Suppressor macrophage treated with lipopolysaccharide for 4 hours (primary cell): Measurements from ENCODE around the gene GRK3.

Experiments used
- DNase-seq: peaks from one replicate; pipeline ENCODE4 v3.0.0-alpha.2; 2020

GRK3 gene

GRCh38 chr22:25741692-25742626 is 177.5 kb downstream of the GRK3 start, which contains the start of gene MYO18B:
MYO18B (plus strand) TSS chr22:25742188; CDS start chr22:25761093, 18,905 bp downstream.
- DNase-seq = no peak

DNA sequence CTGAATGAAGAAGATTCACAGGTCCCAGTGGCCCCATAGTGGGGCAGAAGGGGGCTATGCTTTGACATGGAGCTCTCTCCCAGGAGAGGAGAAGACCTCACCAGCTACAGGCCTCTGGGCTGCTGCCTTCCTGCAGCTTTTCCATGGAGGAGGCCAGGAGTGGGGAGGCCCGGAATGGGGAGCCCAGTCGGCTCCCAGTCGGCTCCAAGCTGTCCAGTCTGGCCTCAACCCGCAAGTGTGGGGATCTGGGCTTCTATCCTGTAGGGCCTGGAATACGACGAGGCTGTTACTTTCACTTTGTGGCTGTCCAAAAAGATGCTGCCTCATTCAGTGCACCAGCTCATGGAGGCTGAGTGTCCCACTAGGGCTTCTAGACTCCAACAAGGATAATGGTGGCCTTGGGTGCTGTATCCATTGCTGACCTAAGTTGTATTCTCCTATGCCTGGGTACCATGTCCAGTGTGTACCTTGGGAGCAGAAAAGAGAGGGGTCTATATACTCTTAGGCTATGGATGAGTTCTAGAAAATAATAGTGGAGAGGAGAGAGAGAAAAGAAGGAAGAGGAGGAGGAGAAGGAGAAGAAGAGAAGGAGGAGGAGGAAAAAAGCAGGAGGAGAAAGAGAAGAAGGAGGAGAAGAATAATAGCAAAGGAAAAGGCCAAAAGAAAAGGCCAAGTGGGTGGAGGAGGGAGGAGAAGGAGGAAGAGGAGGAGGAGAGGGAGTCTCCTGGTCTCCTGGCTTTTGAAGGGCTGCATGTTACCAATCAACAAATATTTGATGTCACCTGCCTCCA is 178.6 kb downstream of the GRK3 start:
- DNase-seq = no peak

GRCh38 chr22:25744694-25745093 is 180.2 kb downstream of the GRK3 start:
- no peak for DNase-seq

GRCh38 chr22:25745341-25746011 is 181.0 kb downstream of the GRK3 start:
- no peak for DNase-seq

DNA sequence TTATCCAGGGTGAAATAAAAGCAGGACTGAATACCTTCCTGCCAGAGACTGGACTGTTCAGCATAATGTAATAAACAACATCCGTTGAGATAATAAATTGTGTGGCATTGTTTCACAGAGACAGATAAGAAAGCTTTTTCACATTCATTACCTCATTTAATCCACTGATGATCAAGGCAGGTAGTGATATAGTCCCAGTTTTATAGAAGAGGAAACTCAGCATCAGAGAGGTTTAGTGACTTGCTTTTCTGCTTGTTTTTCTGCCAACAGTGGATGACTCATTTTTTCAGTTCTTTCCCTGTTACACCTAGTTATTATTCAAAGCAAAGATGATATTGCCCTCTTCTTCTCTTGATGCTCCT is 181.5 kb downstream of the GRK3 start:
- no peak for DNase-seq

GRCh38 chr22:25747245-25747944 is 182.9 kb downstream of the GRK3 start:
- peak; percentile 54 for DNase-seq

- DNase-seq = peak; percentile 49
These were observed 183.7 kb downstream of the GRK3 start for GRCh38 chr22:25748140-25748539.

DNA sequence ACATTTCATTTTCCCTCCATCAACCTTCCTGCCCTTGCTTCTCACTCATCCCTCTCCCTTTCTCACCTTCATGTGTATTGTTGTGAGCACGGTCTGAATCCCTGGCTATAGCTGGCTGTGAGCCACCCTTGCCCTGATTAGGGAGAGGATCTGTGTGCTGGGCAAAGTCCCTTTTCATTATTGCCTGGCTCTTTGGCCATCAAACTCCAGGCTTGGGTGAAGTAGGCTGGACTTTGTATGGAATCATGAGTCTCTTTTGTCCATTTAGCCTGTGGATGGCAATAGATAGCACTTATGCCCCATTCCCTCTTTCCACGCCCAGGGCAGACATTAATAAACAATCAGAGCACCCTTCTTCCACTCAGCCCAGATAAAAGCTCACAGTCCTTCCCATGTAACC is 184.2 kb downstream of the GRK3 start:
- DNase-seq = no peak

GRCh38 chr22:25749420-25750169 is 185.1 kb downstream of the GRK3 start:
- DNase-seq = no peak

DNA sequence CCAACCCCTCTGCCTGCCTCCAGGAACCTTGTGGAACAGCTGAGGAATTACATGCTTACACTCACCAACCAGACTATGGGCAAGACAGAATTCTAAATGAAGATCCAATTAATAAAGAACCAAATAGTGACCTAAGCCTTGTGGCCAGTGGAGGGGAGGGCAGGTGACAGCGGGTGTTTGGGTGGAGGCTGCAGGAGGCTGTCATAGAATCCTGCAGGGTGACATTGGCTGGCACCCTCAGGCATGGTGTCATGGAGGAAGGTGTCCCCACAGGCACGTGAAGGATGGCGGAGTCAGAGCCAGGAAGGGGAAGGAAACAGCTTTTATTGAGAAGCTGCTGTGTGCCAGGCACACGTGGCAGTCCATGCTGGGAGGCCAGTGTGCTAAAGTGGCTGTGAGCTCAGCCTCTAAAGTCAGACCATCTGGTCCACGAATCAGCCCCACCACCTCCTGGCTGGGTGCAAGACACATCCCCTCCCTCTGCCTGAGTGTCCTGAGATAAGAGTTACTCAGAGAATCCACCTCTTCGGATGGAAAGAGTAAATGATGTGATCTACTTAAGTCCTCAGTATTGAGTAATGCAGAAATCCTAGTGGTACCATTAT is 186.2 kb downstream of the GRK3 start:
- peak; percentile 23 for DNase-seq

DNA sequence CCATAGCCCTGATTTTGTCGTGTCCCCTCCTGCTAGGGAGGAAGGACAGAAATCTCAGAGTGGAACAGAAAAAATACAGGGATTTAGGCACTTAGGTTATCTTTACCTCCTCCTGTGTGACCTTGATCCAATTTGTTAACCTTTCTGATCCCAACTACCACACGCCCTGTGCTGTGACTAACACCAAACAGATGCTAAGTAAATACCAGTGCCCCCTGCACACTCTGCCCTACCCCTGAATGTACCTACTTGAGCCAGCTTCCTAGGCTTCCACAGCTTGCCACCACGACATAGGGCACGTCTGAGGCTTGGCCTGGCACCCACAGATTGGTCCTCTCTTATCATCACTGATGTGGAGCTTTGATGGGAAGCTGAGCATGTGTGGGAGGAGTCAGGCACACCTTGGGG is 186.7 kb downstream of the GRK3 start:
- no peak for DNase-seq

- DNase-seq = no peak
These were observed 188.2 kb downstream of the GRK3 start for GRCh38 chr22:25752615-25753214.

- DNase-seq = no peak
These were observed 188.8 kb downstream of the GRK3 start for GRCh38 chr22:25753252-25753651.

DNA sequence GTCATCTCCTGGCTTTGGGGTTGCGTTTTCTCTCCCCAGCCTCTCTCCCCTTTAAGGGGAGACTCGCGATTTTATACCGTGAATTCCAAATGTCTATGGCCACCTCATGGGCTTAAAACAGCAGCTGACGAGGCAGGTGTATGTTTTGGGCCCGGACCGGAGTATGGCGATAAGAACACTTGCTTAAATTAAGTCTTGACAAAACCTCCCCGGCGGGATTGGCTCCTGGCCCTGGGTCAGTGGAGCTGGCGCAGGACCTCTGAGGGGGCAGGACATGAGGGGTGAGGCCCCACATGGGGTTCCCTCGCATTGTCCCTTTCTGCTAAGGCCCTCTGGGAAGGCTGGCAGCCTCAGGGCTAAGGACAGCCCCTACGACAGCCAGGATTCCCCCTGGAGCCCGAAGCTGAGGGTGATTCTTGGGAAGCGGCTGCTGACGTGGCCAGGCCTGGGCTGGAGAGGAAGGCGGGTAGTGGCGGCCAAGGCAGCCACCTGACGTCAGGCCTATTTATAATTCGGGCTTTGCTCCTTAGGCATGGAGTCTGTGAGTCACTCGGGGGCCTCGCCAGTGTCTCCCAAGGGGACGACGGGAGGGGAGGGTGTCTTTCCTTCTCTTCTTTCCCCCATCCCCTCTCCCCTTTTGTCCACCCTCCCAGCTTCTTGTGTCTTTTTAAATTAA is 190.2 kb downstream of the GRK3 start:
- no peak for DNase-seq

- no peak for DNase-seq
These were observed 193.2 kb downstream of the GRK3 start for GRCh38 chr22:25757686-25758085.

GRCh38 chr22:25758316-25758715 is 193.8 kb downstream of the GRK3 start:
- no peak for DNase-seq

DNA sequence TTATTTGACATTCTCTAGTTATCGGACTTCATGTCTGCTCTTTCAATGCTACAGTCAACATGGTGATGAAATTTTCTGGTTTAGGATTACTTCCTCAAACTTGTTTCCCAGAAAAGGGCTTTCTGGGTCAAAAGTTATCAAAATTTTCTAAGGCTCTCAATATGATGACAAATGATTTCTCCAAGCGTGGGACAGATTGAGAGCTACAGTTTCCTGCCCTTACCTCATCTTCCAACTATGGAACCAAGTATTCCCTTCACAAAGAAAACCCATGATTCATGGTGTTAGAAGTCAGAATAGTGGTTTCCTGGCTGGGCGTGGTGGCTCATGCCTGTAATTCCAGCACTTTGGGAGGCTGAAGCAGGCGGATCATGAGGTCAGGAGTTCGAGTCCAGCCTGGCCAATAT is 195.4 kb downstream of the GRK3 start:
- peak; percentile 95 for DNase-seq

GRCh38 chr22:25760294-25760693 is 195.8 kb downstream of the GRK3 start:
- no peak for DNase-seq

- DNase-seq = no peak
These were observed 196.5 kb downstream of the GRK3 start for GRCh38 chr22:25760848-25761595.

DNA sequence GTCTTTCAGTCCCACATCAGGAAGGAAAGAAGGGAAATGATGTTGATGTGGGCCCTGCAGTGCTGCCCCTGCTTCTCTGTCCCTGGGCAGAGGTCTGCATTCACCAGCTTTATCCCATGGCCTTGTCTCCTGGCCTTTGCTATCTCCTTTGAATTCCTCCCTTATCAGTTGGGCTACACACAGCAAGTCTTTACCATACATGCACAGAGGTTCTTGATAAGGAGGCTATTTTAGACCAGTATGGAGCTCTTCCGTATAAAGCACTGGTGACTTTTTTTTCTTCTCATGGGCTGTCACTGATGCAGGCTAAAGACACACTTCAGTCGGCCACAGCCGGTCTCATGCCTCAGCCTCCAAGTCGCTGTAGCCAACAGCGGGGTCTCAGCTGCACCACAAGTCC is 197.7 kb downstream of the GRK3 start:
- no peak for DNase-seq
